Activated naive CD4-positive, alpha-beta T cell treated with anti-CD3 and anti-CD28 coated beads, Interleukin-2, amount 50 U/mL, for 24 hours (primary cell): ENCODE measurements around the gene RET.

Experiments
- H3K27ac Mint-ChIP-seq: one replicate; pipeline ENCODE4 v1.8.0; 2021; ENCODE audit warnings: mild to moderate bottlenecking, mixed read lengths
- H3K27me3 Mint-ChIP-seq: one replicate; pipeline ENCODE4 v1.8.0; 2021; ENCODE audit warnings: mixed read lengths
- H3K36me3 Mint-ChIP-seq: one replicate; pipeline ENCODE4 v1.8.0; 2021; ENCODE audit warnings: mixed read lengths
- H3K4me1 Mint-ChIP-seq: one replicate; pipeline ENCODE4 v1.8.0; 2021; ENCODE audit warnings: mixed read lengths
- H3K4me3 Mint-ChIP-seq: one replicate; pipeline ENCODE4 v1.8.0; 2021; ENCODE audit warnings: mild to moderate bottlenecking, mixed read lengths
- H3K9me3 Mint-ChIP-seq: one replicate; pipeline ENCODE4 v1.8.0; 2021; ENCODE audit warnings: mixed read lengths

Gene RET

GRCh38 chr10:43076876-43077420, at the start of gene RET:
Gene RET, plus strand, starts transcription at chr10:43077069. Its CDS starts 190 bp downstream, at chr10:43077259.
- H3K4me3 Mint-ChIP-seq, result peak within 1 kb of the TSS; percentile 62
- peaks cover 24% of the 10 kb centered on the region for H3K27me3 Mint-ChIP-seq
- H3K4me1 Mint-ChIP-seq, result no peaks in the 10 kb centered on the region
- H3K36me3 Mint-ChIP-seq, result no peaks in the 10 kb centered on the region
- no peaks in the 10 kb centered on the region for H3K9me3 Mint-ChIP-seq
- H3K27ac Mint-ChIP-seq, result no peak within 1 kb of the TSS

DNA sequence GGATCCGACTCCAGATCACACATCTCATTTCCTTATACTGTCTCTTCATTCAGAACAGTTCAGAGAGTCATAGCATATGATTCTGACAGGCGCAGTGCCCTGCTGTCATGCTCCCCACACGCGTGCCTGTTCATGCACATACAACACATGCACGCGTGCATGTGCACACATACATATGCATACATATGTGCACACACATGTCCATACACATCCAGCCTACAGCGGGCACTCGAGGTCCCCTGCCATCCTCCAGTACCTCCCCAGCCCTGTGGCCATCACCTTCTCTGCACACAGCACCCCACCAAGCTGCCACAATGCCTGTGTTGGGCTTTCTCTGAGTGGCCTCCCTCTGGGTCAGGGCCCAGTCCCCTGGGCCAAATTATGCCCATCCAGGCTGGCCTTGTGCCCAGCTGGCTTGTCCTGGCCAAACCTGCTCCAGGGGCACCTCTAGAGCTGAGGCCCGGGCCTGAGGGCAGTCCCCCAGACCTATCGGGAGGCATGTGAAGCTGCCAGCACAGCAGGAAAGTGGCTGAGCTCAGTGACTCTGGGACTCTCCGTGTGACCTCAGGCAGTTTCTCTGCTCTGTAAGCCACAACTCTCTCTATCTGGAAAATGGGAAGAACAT, 49.4 kb upstream of the RET start:
- Mint-ChIP-seq H3K4me3 (no peak overlapping the region), H3K9me3 (peaks cover 4% of the 10 kb centered on the region), H3K4me1 (no peaks in the 10 kb centered on the region), H3K27me3 (peaks cover 2% of the 10 kb centered on the region), H3K36me3 (no peaks in the 10 kb centered on the region), H3K27ac (no peak overlapping the region)

DNA sequence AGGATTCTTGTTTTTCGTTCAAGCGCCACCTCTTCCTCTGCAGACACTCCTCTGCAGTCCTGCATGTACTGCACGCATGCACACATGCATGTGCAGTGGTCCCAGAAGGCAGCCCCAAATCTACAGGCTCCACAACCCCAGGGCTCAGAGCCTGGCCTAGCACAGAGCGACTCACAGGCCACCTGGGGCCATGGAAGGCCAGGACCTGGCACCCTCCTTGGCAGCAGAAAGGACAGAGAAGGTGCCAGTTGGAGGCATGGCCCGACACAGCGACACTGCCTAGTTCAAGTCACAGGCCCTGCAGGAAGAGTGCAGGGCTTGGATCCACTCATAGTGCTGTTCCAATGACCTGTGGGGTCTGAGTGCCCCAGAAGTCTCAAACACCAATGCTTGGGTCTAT, 48.7 kb upstream of the RET start:
- no peak overlapping the region for H3K27ac Mint-ChIP-seq
- H3K9me3 Mint-ChIP-seq, result peaks cover 10% of the 10 kb centered on the region
- peaks cover 2% of the 10 kb centered on the region for H3K36me3 Mint-ChIP-seq
- no peaks in the 10 kb centered on the region for H3K4me1 Mint-ChIP-seq
- peaks cover 2% of the 10 kb centered on the region for H3K27me3 Mint-ChIP-seq
- no peak overlapping the region for H3K4me3 Mint-ChIP-seq

DNA sequence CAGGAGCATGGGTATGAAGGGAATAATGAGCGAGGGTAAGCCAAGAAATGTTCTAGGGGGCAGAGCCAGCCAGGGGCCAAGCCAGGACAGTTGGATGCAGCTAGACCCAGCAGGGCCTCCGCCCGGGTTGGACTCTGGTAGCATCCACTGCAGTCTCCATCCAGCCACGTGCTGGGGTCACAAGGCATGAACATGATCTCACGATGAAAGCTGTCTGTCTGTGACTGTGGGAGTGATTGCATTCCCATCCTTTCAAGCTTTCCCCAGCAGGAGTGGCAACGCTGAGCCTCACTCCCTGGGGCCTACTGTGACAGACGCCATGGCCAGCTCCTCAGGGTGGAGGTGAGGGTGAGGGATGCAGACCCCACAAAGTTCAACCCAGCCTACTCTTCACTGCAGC, 47.8 kb upstream of the RET start:
- Mint-ChIP-seq H3K9me3 (peaks cover 10% of the 10 kb centered on the region), H3K4me3 (no peak overlapping the region), H3K27ac (no peak overlapping the region), H3K4me1 (no peaks in the 10 kb centered on the region), H3K36me3 (peaks cover 2% of the 10 kb centered on the region), H3K27me3 (peaks cover 2% of the 10 kb centered on the region)

DNA sequence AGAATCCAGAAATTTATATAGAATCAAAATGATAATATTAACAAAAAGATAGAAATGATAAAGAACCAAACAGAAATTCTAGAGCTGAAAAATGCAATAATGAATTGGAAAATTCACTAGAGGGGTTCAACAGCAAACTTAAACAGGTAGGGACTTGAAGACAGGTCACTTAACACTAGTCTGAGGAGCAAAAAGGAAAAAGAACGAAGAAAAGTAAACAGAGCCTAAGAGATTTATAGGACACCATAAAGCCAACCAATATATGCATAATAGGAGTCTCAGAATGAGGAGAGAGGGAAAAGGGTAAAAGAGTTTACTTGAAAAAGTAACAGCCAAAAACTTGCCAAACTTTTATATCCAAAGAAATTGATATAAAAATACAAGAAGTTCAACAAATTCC, 44.3 kb upstream of the RET start:
- H3K27ac Mint-ChIP-seq, result peak overlapping the region; percentile 48
- H3K4me3 Mint-ChIP-seq, result no peak overlapping the region
- H3K4me1 Mint-ChIP-seq, result peaks cover 9% of the 10 kb centered on the region
- peaks cover 2% of the 10 kb centered on the region for H3K36me3 Mint-ChIP-seq
- peaks cover 2% of the 10 kb centered on the region for H3K27me3 Mint-ChIP-seq
- peaks cover 16% of the 10 kb centered on the region for H3K9me3 Mint-ChIP-seq

DNA sequence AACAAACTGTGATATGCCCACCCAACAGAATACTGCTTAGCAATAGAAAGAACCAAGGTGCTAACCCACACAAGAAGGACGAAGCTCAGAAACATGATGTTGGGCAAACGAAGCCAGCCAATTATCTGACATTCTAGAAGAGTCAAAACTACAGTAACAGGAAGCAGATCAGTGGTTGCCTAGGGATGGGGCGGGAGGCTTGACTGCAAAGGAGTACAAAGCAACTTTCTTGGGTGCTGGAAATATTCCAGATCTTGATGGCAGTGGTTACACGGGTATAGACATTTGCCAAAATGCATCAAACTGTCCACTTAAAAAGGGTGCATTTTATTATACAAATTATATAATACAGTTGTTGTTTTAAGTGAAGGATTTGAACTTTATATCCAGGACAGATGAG, 41.1 kb upstream of the RET start:
- Mint-ChIP-seq H3K27ac (no peak overlapping the region), H3K9me3 (peaks cover 16% of the 10 kb centered on the region), H3K4me1 (peaks cover 9% of the 10 kb centered on the region), H3K27me3 (no peaks in the 10 kb centered on the region), H3K36me3 (peaks cover 2% of the 10 kb centered on the region), H3K4me3 (no peak overlapping the region)

- no peaks in the 10 kb centered on the region for H3K27me3 Mint-ChIP-seq
- no peak overlapping the region for H3K27ac Mint-ChIP-seq
- H3K9me3 Mint-ChIP-seq, result peaks cover 16% of the 10 kb centered on the region
- H3K4me1 Mint-ChIP-seq, result peaks cover 9% of the 10 kb centered on the region
- no peak overlapping the region for H3K4me3 Mint-ChIP-seq
- peaks cover 2% of the 10 kb centered on the region for H3K36me3 Mint-ChIP-seq
These were observed 40.1 kb upstream of the RET start for GRCh38 chr10:43036481-43037428.

GRCh38 chr10:43037440-43037839, 39.4 kb upstream of the RET start:
- H3K36me3 Mint-ChIP-seq, result peaks cover 2% of the 10 kb centered on the region

GRCh38 chr10:43037942-43038782, 38.7 kb upstream of the RET start:
- H3K27me3 Mint-ChIP-seq, result no peaks in the 10 kb centered on the region
- no peak overlapping the region for H3K4me3 Mint-ChIP-seq
- H3K36me3 Mint-ChIP-seq, result no peaks in the 10 kb centered on the region
- no peak overlapping the region for H3K27ac Mint-ChIP-seq
- H3K4me1 Mint-ChIP-seq, result peaks cover 9% of the 10 kb centered on the region
- H3K9me3 Mint-ChIP-seq, result peaks cover 6% of the 10 kb centered on the region

More at GRCh38 chr10:43037440-43037839, 39.4 kb upstream of the RET start:
- H3K4me1 Mint-ChIP-seq, result peaks cover 9% of the 10 kb centered on the region
- no peaks in the 10 kb centered on the region for H3K27me3 Mint-ChIP-seq
- no peak overlapping the region for H3K27ac Mint-ChIP-seq
- H3K4me3 Mint-ChIP-seq, result no peak overlapping the region
- H3K9me3 Mint-ChIP-seq, result peaks cover 13% of the 10 kb centered on the region

DNA sequence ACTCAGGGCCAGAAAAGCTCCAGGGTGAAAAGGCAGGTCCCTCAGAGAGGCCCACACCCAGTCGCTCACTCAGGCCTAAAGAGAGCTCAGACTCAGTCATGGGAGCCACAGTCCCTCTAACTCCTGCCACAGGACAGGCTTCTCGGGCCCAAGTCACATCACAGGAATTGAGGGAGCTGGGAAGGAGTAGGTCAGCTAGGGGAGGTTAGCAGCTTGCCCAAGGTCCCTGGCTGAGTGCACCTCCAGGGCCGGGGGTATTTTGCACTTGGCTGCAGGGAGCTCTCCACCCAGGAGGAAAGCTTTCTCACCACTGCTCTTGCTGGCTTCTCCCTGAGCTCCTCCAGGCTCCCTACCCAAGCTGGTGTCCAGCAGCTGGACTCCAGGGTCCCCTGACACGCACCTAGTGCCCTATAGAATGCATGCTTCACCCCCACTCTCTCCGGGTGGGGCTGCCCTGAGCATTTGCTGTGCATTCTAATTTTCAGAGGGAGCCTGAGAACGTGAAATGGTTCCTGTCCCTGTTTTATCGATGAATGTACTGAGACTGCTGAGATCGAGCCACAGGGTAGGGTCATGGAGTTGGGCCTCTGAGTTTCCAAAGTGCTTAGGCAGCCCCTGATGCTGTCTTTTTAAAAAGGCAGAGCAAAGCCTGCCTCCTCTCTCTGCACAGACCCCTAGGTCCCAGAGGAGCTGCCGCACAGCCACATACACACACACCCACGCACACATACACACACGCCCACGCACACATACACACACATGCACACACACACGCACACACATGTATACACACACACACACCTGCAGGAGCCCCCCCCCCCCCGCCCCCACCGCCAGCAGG, 37.9 kb upstream of the RET start:
- Mint-ChIP-seq H3K27me3 (no peaks in the 10 kb centered on the region), H3K27ac (no peak overlapping the region), H3K36me3 (no peaks in the 10 kb centered on the region), H3K9me3 (peaks cover 6% of the 10 kb centered on the region), H3K4me1 (peaks cover 9% of the 10 kb centered on the region), H3K4me3 (no peak overlapping the region)

DNA sequence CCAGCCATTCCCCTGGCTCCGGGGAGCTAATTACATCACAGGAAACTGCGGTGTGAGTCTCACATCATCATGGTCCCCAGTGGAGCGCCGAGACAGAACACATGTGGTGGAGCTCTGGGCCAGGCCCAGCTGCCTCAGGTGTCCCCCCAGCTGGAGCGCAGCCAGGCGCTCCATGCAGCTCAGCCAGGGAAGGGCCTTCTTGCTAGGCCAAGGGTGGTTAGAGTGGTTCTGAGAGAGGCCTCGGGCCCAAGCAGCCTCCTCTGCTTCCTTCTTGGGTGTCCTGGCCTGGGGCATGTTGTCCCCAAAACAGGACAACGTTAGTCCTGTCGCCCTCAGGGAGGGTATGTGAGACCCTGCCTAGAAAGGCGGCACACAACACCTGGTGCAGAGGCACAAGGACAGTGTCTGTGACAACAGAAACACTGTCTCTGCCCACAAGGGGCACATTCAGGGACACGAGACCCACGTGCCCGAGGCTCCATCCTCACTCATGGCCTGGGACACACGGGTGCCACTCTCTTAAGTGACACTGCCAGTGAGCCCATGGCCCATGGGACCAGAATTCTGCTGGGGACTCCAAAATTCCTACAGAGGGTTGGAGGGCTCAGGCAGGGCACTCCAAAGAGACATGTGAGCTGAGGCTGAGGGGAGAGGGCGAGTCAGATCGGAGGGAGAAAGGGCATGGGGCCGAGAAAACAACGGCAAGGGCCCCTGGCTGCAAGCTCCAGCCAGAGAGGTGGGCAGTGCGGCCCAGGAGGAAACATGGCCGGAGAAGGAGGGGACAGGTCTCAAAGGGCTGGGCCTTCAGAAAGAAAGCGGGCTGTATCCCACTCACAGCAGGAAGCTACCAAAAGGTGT, 37.0 kb upstream of the RET start:
- Mint-ChIP-seq H3K4me1 (peaks cover 9% of the 10 kb centered on the region), H3K9me3 (peaks cover 1% of the 10 kb centered on the region), H3K4me3 (no peak overlapping the region), H3K27me3 (no peaks in the 10 kb centered on the region), H3K36me3 (no peaks in the 10 kb centered on the region), H3K27ac (peak overlapping the region; percentile 46)

DNA sequence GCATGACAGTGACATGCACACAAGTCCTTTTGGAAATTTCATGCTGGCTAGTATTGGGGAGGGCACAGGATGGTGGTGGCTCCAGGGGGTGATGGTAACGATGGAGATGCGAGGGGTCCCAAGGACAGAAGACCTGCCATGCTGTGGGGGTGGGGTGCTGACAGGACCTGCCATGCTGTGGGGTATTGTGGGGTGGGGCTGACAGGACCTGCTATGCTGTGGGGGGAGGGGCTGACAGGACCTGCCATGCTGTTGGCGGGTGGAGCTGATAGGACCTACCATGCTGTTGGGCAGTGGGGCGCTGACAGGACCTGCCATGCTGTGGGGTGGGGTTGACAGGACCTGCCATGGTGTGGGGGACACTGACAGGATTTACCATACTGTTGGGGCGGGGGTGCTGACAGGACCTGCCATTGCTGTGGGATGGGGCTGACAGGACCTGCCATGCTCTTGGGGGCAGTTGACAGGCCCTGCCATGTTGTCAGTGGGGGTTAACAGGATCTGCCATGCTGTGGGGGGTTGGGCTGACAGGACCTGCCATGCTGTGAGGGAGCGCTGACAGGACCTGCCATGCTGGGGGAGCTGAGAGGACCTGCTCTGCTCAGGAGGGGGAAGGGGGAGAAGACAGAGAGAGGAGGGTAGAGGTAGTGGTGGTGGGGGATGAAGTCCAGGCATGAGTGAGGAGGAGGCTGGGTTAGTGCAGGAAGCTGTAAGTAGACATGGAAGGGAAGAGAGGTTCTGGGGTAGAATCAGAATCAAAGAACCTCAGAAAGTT, 36.2 kb upstream of the RET start:
- Mint-ChIP-seq H3K9me3 (no peaks in the 10 kb centered on the region), H3K4me3 (no peak overlapping the region), H3K4me1 (peaks cover 6% of the 10 kb centered on the region), H3K27me3 (no peaks in the 10 kb centered on the region), H3K27ac (peak overlapping the region; percentile 46), H3K36me3 (no peaks in the 10 kb centered on the region)
